ENCODE data around the gene HDAC9.

The HDAC9 gene

GRCh38 chr7:19016140-19016539 lies 520.6 kb downstream of the HDAC9 start:
- TF ChIP-seq, protein P1, sequence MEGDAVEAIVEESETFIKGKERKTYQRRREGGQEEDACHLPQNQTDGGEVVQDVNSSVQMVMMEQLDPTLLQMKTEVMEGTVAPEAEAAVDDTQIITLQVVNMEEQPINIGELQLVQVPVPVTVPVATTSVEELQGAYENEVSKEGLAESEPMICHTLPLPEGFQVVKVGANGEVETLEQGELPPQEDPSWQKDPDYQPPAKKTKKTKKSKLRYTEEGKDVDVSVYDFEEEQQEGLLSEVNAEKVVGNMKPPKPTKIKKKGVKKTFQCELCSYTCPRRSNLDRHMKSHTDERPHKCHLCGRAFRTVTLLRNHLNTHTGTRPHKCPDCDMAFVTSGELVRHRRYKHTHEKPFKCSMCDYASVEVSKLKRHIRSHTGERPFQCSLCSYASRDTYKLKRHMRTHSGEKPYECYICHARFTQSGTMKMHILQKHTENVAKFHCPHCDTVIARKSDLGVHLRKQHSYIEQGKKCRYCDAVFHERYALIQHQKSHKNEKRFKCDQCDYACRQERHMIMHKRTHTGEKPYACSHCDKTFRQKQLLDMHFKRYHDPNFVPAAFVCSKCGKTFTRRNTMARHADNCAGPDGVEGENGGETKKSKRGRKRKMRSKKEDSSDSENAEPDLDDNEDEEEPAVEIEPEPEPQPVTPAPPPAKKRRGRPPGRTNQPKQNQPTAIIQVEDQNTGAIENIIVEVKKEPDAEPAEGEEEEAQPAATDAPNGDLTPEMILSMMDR (IDR thresholded peaks at IDR 0.05; ENCODE audit: low read depth, low read length): no peak
- no peak overlapping the region for H3K4me3 ChIP-seq (ENCODE audit: low read depth, low read length)

- TF ChIP-seq, protein P1 (IDR thresholded peaks at IDR 0.05; ENCODE audit: low read depth, low read length): no peak
- no peak overlapping the region for H3K4me3 ChIP-seq (ENCODE audit: low read depth, low read length)
Measured at GRCh38 chr7:19017374-19017773, 521.8 kb downstream of the HDAC9 start.

DNA sequence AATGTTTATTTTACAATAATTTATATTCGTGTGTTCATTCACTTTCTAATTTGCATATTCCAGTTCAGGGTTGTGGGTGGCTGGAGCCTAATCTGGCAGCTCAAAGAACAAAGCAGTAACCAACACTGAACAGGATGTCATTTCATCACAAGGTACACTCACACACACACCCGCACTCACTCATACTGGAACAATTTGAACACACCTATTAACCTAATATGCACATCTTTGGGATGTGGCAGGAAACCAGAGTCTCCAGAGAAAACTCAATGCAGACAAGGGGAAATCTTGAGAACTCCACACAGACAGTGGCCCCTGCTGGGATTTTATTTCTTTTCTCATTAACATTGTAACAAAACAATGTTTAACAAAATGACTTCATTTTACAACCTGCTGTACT lies 524.5 kb downstream of the HDAC9 start:
- H3K4me3 ChIP-seq (ENCODE audit: low read depth, low read length): no peak overlapping the region
- TF ChIP-seq, protein P1 (IDR thresholded peaks at IDR 0.05; ENCODE audit: low read depth, low read length): no peak

DNA sequence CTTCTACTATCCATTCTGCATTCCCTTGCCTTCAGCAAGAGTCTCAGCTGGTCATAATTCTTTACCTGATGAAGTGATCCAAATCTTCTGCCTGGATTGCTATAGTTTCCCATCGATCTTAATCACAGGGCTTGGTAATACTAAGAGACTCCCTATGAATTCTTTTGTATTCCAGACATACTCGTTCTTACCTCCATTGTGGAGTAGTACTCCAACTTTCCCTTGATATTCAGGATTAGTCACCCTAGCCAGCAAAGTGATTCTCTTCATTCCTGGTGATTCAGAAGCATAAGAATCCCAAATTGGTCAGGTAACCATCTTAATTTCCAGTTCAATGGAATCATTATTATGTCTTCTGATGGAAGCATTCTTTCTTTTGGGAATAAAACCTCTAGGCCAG lies 525.2 kb downstream of the HDAC9 start:
- H3K4me3 ChIP-seq (ENCODE audit: low read depth, low read length): no peak overlapping the region
- TF ChIP-seq, protein P1 (IDR thresholded peaks at IDR 0.05; ENCODE audit: low read depth, low read length): no peak

- TF ChIP-seq, protein P1 (IDR thresholded peaks at IDR 0.05; ENCODE audit: low read depth, low read length): no peak
- H3K4me3 ChIP-seq (ENCODE audit: low read depth, low read length): no peak overlapping the region
Measured at GRCh38 chr7:19023477-19023876, 527.9 kb downstream of the HDAC9 start.

DNA sequence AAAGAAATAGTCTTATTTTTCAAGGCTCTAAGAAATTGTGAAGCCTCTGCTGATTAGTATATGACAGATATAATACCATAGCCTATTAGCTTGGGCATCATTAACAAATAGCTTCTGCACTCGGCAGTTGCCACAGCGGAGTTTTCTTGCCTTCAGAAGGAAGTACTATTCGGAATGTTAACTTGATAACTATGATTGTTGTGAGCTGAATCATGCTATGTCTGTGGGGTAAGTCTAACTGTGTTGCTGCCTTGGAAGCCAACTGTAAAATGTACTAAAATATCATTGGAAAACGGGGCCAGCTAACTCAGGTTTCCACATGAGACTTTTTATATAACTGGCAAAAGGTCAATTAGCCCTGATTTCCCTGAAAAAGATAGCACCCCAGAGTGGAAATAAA lies 528.7 kb downstream of the HDAC9 start:
- no peak overlapping the region for H3K4me3 ChIP-seq (ENCODE audit: low read depth, low read length)
- TF ChIP-seq, protein P1 (IDR thresholded peaks at IDR 0.05; ENCODE audit: low read depth, low read length): no peak

- TF ChIP-seq, protein P1 (IDR thresholded peaks at IDR 0.05; ENCODE audit: low read depth, low read length): no peak
Measured at GRCh38 chr7:19026888-19027287, 531.3 kb downstream of the HDAC9 start.

More at GRCh38 chr7:19026888-19027287, 531.3 kb downstream of the HDAC9 start:
- H3K4me3 ChIP-seq (ENCODE audit: low read depth, low read length): no peak overlapping the region
